HG02840 (cell line): ENCODE measurements around the gene STAB2.

Source experiments
- ATAC-seq: cut with Tn5 transposase; IDR thresholded peaks from one replicate; pipeline ENCODE4 v1.9.1; 2021; ENCODE audit warnings: mild to moderate bottlenecking, moderate library complexity, moderate number of reproducible peaks; ENCODE audit not compliant: unreplicated experiment, low FRiP score

The STAB2 gene

GRCh38 chr12:103583008-103583407 lies 4.1 kb upstream of the STAB2 start:
- ATAC-seq = no peak

GRCh38 chr12:103586132-103586531 lies 941 bp upstream of the STAB2 start:
- ATAC-seq = no peak

DNA sequence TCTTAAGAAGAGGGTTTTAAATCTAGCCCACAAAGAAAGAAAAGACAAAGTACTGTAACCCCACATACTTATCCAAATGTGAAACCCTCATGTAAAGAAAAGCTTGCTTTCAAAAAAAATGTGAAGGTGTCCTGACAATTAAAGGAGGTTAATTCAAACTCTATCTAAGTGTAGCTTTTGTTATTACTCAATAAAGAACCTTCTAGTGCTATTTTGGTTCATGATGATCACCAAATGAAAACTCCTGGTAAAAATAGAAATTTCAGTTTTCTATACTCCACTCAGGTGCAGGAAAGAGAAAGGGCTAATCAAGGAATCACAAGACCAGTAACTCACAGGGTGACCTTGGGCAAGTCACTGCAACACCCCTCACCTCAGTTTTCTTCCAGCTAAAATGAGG lies 1.6 kb downstream of the STAB2 start:
- ATAC-seq = no peak

- ATAC-seq = no peak
Measured at GRCh38 chr12:103589517-103589916, 2.4 kb downstream of the STAB2 start.

DNA sequence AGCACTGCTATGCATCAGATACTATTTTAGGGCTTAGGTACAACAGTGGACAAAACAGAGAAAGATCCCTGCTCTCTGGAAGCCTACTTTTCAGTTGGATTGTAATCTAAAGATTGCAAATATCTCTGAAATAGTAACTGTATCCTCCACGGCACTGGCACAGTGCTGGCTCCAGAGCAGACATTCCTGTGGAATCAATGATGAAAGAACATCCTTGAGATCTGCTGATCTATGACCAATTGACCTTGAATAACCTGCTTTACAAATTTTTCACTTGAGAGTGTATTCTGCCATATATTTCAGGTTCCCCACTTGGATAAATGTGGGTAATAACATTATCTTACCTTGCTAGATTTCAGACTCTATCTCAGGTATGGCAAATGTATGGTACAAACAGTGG lies 3.2 kb downstream of the STAB2 start:
- no peak for ATAC-seq

GRCh38 chr12:103596981-103597380 lies 9.9 kb downstream of the STAB2 start:
- no peak for ATAC-seq

GRCh38 chr12:103599274-103599673 lies 12.2 kb downstream of the STAB2 start:
- ATAC-seq = no peak

DNA sequence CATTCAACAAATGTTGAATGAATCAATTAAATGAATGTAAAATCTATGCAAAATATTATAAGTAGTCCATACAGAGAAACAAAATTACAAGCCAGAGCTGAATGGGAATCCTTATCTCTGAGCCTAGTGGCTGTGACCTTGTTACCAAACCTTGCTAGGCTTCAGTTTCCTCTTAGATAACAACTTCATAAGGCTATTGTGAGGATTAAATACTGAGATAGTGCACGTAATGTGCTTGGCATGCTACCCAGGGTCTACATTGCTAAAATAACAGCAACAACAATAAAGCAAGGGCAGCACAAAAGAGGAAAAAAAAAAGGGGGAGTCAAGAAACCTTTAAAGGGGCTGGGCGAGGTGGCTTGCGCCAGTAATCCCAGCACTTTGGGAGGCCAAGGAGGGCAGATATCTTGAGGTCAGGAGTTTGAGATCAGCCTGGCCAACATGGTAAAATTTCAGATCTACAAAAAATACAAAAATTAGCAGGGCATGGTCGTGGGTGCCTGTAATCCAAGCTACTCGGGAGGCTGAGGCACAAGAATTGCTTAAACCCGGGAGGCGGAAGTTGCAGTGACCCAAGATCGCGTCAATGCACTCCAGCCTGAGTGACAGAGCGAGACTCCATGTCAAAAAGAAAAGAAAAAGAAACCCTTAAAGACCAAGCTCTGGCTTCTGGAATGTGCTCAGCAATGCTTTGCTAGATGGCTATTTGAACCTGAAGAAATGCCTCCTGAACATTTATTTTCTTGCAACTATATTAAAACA lies 14.1 kb downstream of the STAB2 start:
- ATAC-seq = no peak

DNA sequence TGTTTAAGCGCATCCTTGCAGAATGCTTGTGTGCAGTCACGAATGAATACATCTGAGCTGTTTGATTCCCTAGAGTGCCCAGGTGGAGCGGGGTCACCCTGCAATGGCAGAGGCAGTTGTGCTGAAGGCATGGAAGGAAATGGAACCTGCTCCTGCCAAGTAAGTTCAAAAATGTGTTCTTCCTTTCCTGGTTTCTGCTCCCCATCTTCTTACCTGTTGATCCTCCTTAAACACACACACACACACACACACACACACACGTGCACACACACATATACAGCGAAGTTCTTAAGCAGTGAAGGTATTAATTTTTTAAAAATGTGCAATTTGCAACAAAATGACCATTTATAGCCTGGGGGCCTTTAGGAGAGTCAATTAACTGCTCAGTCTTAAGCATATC lies 33.3 kb downstream of the STAB2 start:
- ATAC-seq = no peak

DNA sequence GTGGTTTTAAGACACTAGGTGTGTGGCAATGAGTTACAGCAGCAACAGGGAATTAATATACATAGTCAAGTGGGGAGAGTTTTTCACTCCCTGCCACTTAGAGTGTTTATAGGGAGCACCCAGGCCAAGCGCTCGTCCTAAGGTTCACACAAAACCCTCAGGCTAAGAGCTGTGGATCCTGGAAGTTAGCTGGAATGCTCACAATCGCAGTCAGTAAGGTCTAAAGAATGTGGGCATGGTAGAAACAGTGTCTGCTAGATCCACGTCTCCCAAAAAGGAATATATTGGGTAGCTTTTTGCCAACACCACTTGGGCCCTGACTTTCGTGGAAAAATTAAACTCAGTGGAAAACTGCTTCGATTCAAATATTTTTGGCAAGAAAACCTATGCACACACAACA lies 36.6 kb downstream of the STAB2 start:
- no peak for ATAC-seq

DNA sequence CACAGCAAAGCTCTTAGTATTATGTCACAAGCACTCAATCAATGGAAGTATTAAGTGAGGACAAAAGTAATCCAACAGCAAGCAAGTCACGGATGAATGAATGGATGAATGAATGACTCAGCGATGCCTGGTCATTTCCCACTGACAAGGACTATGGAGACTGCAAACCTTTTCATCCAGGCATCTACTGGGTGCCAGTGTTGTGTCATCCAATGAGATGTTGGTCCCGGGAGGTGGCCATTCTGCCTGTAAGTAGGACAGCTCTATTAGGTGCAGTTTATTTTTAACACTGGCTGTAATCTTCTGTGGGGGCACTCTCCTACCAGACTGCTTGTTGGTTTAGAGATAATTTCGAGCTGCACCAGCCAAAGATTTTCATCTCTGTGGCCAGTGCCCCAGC lies 39.4 kb downstream of the STAB2 start:
- ATAC-seq = no peak

- no peak for ATAC-seq
Measured at GRCh38 chr12:103627189-103627855, 40.2 kb downstream of the STAB2 start.

DNA sequence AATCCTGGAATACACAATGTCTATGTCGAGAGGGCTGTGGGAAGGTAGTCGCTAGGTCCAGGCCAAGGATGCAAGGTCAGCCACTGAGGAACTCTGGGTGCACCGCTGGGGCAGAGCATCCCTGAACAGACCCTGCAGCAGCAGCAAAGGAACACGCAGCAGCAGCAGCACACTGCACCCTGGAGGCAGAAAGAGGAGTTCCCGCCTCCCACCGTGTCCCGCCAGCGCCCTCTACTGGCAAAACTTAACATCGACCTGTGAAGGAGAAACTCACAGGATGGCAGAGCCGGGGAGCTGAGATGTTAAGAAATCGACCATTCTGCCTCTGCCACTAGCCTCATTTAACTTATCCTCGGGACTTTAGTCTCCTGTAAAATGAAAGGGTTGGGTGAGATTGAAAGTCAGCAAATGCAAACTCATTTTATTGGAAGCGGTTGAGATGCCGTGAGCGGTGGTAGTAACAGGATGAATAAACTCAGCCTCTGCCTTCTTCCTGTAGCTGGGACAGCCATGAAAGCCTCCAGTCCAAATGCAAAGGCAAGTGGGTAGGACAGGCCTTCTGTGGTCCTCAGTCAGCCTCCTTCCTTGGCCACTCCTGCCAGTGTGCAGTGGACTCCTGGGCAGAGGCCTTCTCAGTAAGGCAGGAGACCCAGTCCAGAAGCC lies 45.6 kb downstream of the STAB2 start:
- no peak for ATAC-seq

- no peak for ATAC-seq
Measured at GRCh38 chr12:103634732-103635131, 47.7 kb downstream of the STAB2 start.

- no peak for ATAC-seq
Measured at GRCh38 chr12:103635419-103635818, 48.3 kb downstream of the STAB2 start.

DNA sequence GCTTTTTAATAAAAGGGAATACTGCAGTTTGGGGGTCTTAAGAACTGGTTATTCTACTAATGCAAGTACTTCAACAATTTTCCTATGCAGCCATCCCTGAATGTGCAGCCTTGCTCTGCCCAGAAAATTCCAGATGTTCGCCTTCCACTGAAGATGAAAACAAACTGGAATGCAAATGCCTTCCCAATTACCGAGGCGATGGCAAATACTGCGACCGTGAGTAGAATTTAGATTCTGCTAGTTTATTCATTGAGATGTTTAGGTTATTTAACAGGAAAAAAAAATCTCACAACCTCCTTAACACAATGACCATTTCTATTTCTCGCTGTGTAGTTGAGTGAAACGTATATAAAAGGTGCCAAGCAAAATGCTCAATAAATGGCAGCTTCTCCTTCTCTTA lies 49.9 kb downstream of the STAB2 start:
- no peak for ATAC-seq

DNA sequence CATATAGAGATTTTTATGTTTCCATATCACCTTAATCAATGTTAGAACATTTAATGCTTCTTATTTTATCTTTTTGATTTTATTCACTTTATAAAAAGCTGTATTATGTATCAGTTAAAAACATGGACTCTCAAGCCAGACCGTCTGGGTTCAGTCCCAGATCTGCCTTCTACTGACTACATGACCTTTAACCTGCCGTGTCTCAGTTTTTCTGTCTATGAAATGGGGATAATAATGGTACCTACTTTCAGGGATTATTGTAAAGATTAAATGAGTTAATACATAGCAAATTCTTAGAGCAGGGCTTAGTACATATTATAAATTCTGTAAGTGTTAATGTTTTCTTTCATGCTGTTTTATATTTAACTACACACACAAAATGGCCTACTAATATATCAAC lies 50.4 kb downstream of the STAB2 start:
- no peak for ATAC-seq

- no peak for ATAC-seq
Measured at GRCh38 chr12:103639983-103640382, 52.9 kb downstream of the STAB2 start.

GRCh38 chr12:103640410-103640809 lies 53.3 kb downstream of the STAB2 start:
- ATAC-seq = no peak

DNA sequence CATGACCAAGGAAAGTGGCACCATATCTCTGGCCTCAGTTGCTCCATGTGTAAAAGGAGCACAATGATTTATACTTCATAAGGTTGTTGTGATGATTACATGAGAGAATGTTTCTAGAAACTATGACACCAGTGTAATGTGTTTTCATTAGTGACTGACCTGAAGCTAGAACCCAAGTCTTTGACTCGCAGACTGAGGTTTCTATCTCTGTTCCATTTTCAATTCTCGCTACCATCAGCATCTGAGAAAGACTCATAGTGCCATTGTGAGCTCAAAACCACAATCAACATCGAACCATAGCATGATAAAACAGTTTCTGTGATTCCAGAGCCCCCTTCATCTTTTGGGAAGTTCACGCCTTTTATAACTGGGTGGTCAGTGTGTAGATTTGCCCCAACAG lies 53.8 kb downstream of the STAB2 start:
- ATAC-seq = no peak

GRCh38 chr12:103642240-103642864 lies 55.3 kb downstream of the STAB2 start:
- no peak for ATAC-seq
